HCEC 1CT (cell line): ENCODE measurements around the gene PIK3IP1.

Experiments used
- DNase-seq: peaks from one replicate; pipeline ENCODE4 v3.0.0-alpha.2; 2017

The PIK3IP1 gene

DNA sequence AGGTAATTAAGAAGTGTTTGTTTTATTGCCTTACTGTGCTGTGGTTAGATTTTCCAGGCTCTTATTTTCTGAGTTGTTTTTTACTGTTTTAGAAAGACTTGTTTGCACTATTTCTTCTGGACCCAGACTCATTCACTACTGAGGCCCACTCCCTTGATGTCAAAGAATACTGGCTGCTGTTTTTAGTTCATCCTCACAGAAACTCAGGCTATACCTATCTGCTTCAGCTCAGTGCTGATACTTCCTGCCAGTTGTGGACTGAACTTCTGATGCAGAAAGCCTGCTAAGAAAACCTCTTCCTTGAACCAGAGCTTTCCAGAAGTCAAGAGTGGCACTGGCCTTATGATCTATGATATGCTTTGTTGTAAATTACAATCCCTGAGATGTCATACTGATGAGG is 15.9 kb upstream of the PIK3IP1 start:
- DNase-seq, result no peak

DNA sequence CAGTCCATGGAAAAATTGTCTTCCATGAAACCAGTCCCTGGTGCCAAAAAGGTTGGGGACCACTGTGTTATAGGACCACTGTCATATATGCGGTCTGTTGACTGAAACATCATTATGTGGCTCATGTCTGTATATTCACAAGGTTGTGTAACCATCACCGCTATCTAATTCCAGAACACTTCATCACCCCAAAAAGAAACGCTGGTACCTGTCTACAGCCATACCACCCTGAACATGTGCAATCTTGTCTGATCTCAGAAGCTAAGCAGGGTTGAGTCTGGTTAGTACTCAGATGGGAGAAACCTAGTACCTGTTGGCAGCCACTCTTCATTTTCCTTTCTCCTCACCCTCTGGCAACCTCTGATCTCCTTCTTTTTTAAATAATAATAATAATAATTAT is 12.9 kb upstream of the PIK3IP1 start:
- DNase-seq, result no peak

- no peak for DNase-seq
Measured at GRCh38 chr22:31302537-31302936, 10.2 kb upstream of the PIK3IP1 start.

GRCh38 chr22:31302006-31302405 is 9.7 kb upstream of the PIK3IP1 start:
- no peak for DNase-seq

- no peak for DNase-seq
Measured at GRCh38 chr22:31300896-31301295, 8.6 kb upstream of the PIK3IP1 start.

DNA sequence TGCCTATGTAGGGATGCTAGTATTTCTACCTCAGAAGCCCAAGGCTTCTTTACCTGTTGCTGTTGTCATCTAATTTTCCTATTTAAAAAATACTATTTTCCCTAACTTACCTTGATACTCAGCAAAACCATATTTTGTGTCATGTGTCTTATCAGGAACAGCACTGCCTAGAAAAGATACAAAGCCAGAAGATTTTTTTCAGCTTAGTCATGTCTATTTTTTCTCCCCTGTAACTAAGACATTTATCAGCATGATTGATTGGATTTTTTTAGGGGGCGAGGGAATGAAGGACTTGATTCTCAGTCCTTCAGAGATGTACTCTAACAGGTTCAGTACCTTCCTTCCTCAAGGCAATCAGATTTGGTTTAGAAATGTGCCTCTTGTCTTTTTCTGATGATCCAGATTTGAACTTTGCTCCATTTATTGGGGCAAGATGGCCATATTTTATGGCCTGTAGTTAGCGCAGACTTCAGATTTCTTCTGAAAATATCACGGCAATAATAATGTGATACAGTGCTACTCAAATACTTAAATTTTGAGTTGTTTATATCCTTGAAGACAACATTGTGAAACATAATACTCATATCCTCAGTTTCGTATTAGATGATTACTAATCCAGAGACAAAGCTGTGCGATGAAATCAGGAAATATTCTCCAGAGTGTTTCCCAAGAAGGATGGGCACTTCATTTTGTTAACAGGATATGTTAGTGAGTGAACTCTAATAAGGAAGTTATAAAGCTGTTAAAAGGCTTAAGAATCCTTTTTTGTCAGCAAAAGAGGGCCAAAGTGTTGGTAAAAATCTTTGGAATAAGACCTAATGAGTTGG is 3.8 kb upstream of the PIK3IP1 start:
- peak; percentile 73 for DNase-seq

DNA sequence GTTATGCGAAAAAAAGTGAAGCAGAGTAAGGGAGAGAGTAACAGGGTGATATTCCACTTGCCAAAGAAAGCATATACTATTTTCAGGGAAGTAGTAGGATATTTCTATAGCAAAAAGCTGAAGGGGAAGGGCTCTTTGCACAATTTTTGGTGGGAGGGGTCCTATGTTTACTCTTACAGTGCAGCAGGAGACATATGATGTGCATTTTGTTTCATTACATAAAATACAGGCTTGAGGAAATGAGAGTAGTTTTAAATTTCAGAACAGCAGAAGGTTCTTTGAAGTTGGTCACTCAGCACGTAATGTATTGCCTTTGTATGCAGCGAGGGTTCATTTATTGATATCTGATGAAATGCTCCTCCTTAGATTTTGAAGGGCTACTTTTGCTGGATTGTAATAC is 3.1 kb upstream of the PIK3IP1 start:
- no peak for DNase-seq

- peak; percentile 12 for DNase-seq
Measured at GRCh38 chr22:31291481-31292235, 630 bp downstream of the PIK3IP1 start.

DNA sequence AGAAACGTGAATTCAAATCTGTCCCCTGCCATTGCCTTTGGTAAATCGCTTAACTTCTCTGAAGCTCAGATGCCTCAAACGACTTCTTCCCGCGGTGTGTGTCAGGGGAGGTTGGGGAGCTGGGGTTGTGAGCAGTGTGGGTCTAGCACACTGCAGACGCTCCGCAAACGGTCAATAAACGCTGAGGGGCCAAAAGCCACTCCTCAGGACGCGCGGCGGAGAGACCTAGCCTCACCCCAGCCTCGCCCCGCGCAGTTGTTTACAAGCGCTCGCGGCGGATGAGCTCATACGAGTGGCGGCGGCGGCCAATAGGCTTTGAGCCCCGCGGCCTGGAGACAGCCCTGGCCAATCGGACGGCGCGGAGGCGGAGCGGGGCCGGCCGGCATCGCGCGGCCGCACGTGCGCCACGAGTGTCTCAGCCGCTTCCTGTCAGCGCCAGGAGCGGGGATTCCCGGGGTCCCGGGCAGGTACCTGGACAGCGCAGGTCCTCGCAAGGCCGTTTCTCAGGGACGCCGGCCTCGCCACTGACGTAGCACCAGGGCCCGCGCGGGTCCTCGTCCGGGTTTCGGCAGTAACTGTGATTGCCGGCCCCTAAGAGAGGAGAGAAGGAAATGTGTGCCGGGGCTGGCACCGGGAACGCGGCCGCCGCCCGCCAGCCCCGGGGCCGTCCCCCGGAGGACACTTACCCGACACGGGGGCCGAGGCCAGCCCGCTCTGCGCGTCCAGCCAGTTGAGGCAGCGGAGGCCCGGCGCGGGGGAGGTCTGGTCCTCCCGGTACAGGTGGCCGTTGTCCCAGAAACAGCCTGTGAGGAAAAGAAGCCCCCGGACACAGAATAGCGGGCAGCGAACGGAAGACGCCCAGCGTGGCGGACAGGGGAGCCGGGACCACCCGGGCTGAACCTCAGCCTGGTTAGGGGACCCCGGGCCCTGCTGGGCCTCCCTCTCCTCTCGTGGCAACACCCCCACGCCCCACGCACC is 1.5 kb downstream of the PIK3IP1 start:
- DNase-seq, result peak; percentile 86

DNA sequence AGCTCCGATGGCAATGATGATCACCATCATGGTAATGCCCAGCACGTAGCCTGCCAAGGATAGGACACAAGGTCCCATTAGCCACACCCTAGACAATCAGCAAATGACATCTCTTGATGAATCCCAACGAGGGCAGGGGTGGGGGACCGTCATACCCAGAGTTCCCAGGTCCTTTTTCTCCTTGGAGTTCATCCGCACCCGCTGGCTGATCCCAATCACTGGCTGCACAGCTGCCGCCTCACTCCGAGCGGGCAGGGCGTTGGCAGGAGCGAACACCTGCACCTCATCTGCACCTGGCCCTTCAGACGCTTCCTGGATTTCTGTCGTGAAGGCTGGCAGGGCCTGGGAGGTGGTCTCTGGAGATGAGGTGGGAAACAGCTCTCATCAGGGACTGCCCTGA is 2.9 kb downstream of the PIK3IP1 start:
- no peak for DNase-seq

GRCh38 chr22:31288496-31289240 is 3.6 kb downstream of the PIK3IP1 start:
- DNase-seq, result no peak

GRCh38 chr22:31287818-31288495 is 4.3 kb downstream of the PIK3IP1 start:
- no peak for DNase-seq

- no peak for DNase-seq
Measured at GRCh38 chr22:31286360-31287255, 5.7 kb downstream of the PIK3IP1 start.

DNA sequence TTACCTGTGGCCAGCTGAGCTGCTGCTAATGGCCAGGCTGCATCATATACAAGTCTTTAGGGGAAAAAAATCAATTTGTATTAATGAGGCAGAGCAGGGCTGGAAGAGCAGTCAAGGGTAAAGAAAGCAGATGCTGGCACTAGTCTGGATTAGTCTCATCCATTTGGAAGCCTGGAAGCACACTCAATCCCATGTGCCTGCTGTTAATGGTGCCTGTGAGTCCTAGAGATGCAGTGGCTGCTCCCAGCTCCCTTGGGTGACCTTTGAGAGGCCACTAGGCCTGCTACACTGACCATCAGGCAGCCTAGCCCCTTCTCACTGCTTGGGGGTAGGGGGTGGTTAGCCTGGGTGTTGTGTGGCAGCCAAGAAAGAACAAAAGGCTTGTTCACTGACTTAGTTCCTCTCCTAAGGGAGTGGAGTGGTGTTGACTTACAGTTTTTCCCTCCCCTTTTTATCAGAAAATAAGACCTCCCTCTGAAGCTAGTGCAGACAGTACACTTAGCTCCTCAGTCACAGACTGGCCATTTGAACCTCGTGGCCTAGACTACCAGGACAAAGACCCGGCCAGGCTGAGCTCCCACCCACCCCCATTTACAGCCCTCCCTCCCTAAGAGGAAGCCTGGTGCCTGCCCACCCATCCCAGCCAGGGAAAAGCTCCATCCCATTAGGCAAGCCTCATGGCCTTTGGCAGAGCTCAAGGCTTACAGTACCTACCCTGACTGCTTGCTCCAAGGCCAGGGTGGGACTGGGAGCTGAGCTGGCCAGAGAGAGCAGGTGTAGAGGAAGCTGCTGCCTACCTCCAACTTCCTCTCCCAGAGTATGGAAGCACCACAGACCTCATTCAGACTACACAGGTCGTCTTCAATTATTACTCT is 7.8 kb downstream of the PIK3IP1 start:
- no peak for DNase-seq

GRCh38 chr22:31282748-31283468 is 9.4 kb downstream of the PIK3IP1 start:
- no peak for DNase-seq

DNA sequence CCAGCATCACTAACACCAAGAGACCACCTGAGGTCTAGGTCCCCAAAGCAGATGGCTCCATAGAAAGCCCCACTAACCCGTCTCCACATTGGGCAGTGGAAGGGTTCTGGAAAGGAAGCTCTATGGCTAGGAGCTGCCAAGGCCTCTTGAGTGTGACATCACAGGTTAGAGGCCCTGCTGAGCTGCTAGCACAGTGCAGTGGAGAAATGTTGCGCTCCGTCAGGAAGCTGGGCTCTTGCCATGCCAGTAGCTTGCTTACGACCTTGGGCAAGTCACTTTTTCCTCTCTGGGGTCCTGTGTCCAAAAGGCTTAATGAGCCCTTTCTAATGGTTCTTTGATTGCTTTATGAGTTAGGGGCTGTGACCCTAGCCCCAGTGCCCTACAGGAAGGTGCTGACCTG is 10.6 kb downstream of the PIK3IP1 start:
- DNase-seq, result no peak

DNA sequence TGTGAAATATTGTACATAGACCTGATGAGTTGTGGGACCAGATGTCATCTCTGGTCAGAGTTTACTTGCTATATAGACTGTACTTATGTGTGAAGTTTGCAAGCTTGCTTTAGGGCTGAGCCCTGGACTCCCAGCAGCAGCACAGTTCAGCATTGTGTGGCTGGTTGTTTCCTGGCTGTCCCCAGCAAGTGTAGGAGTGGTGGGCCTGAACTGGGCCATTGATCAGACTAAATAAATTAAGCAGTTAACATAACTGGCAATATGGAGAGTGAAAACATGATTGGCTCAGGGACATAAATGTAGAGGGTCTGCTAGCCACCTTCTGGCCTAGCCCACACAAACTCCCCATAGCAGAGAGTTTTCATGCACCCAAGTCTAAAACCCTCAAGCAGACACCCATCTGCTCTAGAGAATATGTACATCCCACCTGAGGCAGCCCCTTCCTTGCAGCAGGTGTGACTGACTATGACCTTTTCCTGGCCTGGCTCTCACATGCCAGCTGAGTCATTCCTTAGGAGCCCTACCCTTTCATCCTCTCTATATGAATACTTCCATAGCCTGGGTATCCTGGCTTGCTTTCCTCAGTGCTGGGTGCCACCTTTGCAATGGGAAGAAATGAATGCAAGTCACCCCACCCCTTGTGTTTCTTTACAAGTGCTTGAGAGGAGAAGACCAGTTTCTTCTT is 12.3 kb downstream of the PIK3IP1 start:
- DNase-seq, result no peak

GRCh38 chr22:31279327-31279669 is 13.0 kb downstream of the PIK3IP1 start:
- DNase-seq, result no peak
